ENCODE measurements around the gene PLS1. TPM values are rescaled to one million over a fixed set of nuclear protein-coding genes. Genes with fewer than 3 reads are reported as not detected.
A peak's percentile ranks its signal among the peaks of the same experiment; 100 is the strongest.
"Not testable (repeated sequence)": the region's sequence is repeated elsewhere in the genome, so short reads cannot be mapped to it uniquely, and the experiment has no call there.

Gene PLS1
- total RNA-seq, 1 donor from 2014 or later: 7.5 TPM

GRCh38 chr3:142706321-142707127 lies 110.3 kb downstream of the PLS1 start:
- Mint-ChIP-seq H3K36me3 (no peaks in the 10 kb centered on the region), H3K4me3 (no peak overlapping the region), H3K9me3 (no peaks in the 10 kb centered on the region), H3K4me1 (no peaks in the 10 kb centered on the region), H3K27ac (no peak overlapping the region), H3K27me3 (ENCODE audit: low read depth) (no peaks in the 10 kb centered on the region)
- TF ChIP-seq CTCF (IDR thresholded peaks at IDR 0.05; ENCODE audit: unreplicated experiment): no peak
- DNase-seq (ENCODE audit: low spot score in 2 of 2, unreplicated experiment in 2 of 2): no peak

- Mint-ChIP-seq H3K27me3 (ENCODE audit: low read depth) (no peaks in the 10 kb centered on the region), H3K36me3 (no peaks in the 10 kb centered on the region), H3K4me1 (no peaks in the 10 kb centered on the region), H3K9me3 (no peaks in the 10 kb centered on the region), H3K27ac (no peak overlapping the region), H3K4me3 (no peak overlapping the region)
- DNase-seq (ENCODE audit: low spot score in 2 of 2, unreplicated experiment in 2 of 2): no peak
- no peak for TF ChIP-seq CTCF (IDR thresholded peaks at IDR 0.05; ENCODE audit: unreplicated experiment)
These were observed 113.0 kb downstream of the PLS1 start for GRCh38 chr3:142709207-142709606.

- not testable (repeated sequence) for H3K27me3 Mint-ChIP-seq (ENCODE audit: low read depth); H3K9me3 Mint-ChIP-seq; H3K4me1 Mint-ChIP-seq; DNase-seq (ENCODE audit: low spot score in 2 of 2, unreplicated experiment in 2 of 2); H3K4me3 Mint-ChIP-seq; H3K36me3 Mint-ChIP-seq; H3K27ac Mint-ChIP-seq
These were observed 118.7 kb downstream of the PLS1 start for GRCh38 chr3:142714882-142715281.

- no peaks in the 10 kb centered on the region for H3K36me3 Mint-ChIP-seq
- no peaks in the 10 kb centered on the region for H3K4me1 Mint-ChIP-seq
- TF ChIP-seq CTCF (IDR thresholded peaks at IDR 0.05; ENCODE audit: unreplicated experiment): no peak
- H3K9me3 Mint-ChIP-seq: peaks cover 12% of the 10 kb centered on the region
- DNase-seq (ENCODE audit: low spot score in 2 of 2, unreplicated experiment in 2 of 2): no peak
- H3K27ac Mint-ChIP-seq: no peak overlapping the region
- no peak overlapping the region for H3K4me3 Mint-ChIP-seq
- H3K27me3 Mint-ChIP-seq (ENCODE audit: low read depth): no peaks in the 10 kb centered on the region
These were observed 119.9 kb downstream of the PLS1 start for GRCh38 chr3:142716102-142716501.

- peaks cover 14% of the 10 kb centered on the region for H3K4me1 Mint-ChIP-seq
- no peak for DNase-seq (ENCODE audit: low spot score in 2 of 2, unreplicated experiment in 2 of 2)
- H3K27ac Mint-ChIP-seq: peak overlapping the region; percentile 14
- H3K9me3 Mint-ChIP-seq: peaks cover 22% of the 10 kb centered on the region
- H3K4me3 Mint-ChIP-seq: peak overlapping the region; percentile 79
- TF ChIP-seq CTCF (IDR thresholded peaks at IDR 0.05; ENCODE audit: unreplicated experiment): no peak
- H3K27me3 Mint-ChIP-seq (ENCODE audit: low read depth): no peaks in the 10 kb centered on the region
- peaks cover 2% of the 10 kb centered on the region for H3K36me3 Mint-ChIP-seq
These were observed 127.4 kb downstream of the PLS1 start for GRCh38 chr3:142723665-142723967.

- Mint-ChIP-seq H3K4me3 (peak within 1 kb of the TSS; percentile 95), H3K36me3 (peaks cover 2% of the 10 kb centered on the region), H3K4me1 (peaks cover 14% of the 10 kb centered on the region), H3K27ac (peak within 1 kb of the TSS; percentile 94), H3K27me3 (ENCODE audit: low read depth) (no peaks in the 10 kb centered on the region), H3K9me3 (peaks cover 17% of the 10 kb centered on the region)
- TF ChIP-seq CTCF (IDR thresholded peaks at IDR 0.05; ENCODE audit: unreplicated experiment): no peak
- DNase-seq (ENCODE audit: low spot score in 2 of 2, unreplicated experiment in 2 of 2): peak; percentile 46 to 77
These were observed 127.9 kb downstream of the PLS1 start, which contains the start of gene TRPC1 for GRCh38 chr3:142723968-142724681. TSS of gene TRPC1 (plus strand) at chr3:142724034. CDS start at chr3:142724560, 526 bp downstream.
